ENCODE results near the gene SIRPA.
"Not testable (repeated sequence)": the region's sequence is repeated elsewhere in the genome, so short reads cannot be mapped to it uniquely, and the experiment has no call there.

Gene SIRPA

GRCh38 chr20:1911536-1911935, 16.3 kb downstream of the SIRPA start:
- DNase-seq, result no peak

GRCh38 chr20:1912053-1912452, 16.8 kb downstream of the SIRPA start:
- DNase-seq, result no peak

- DNase-seq, result no peak
Measured at GRCh38 chr20:1912646-1913045, 17.4 kb downstream of the SIRPA start.

- not testable (repeated sequence) for DNase-seq
Measured at GRCh38 chr20:1915233-1915632, 20.0 kb downstream of the SIRPA start.

GRCh38 chr20:1915725-1916124, 20.5 kb downstream of the SIRPA start:
- no peak for DNase-seq

GRCh38 chr20:1917786-1918185, 22.6 kb downstream of the SIRPA start:
- DNase-seq, result no peak

- DNase-seq, result no peak
Measured at GRCh38 chr20:1918491-1919165, 23.4 kb downstream of the SIRPA start.

- no peak for DNase-seq
Measured at GRCh38 chr20:1920252-1920651, 25.0 kb downstream of the SIRPA start.

- DNase-seq, result no peak
Measured at GRCh38 chr20:1920826-1921225, 25.6 kb downstream of the SIRPA start.

- DNase-seq, result not testable (repeated sequence)
Measured at GRCh38 chr20:1921985-1922384, 26.8 kb downstream of the SIRPA start.

- no peak for DNase-seq
Measured at GRCh38 chr20:1922786-1923185, 27.6 kb downstream of the SIRPA start.

- DNase-seq, result no peak
Measured at GRCh38 chr20:1924910-1925861, 30.0 kb downstream of the SIRPA start.

GRCh38 chr20:1926237-1926636, 31.0 kb downstream of the SIRPA start:
- no peak for DNase-seq

GRCh38 chr20:1927217-1927616, 32.0 kb downstream of the SIRPA start:
- DNase-seq, result no peak

GRCh38 chr20:1928154-1928553, 32.9 kb downstream of the SIRPA start:
- DNase-seq, result no peak

GRCh38 chr20:1928782-1929181, 33.6 kb downstream of the SIRPA start:
- DNase-seq, result no peak

- DNase-seq, result no peak
Measured at GRCh38 chr20:1929460-1929859, 34.3 kb downstream of the SIRPA start.

GRCh38 chr20:1930165-1930564, 35.0 kb downstream of the SIRPA start:
- no peak for DNase-seq

- DNase-seq, result no peak
Measured at GRCh38 chr20:1931830-1932229, 36.6 kb downstream of the SIRPA start.

- DNase-seq, result no peak
Measured at GRCh38 chr20:1932971-1933370, 37.8 kb downstream of the SIRPA start.

GRCh38 chr20:1933465-1933870, 38.3 kb downstream of the SIRPA start:
- DNase-seq, result no peak

- no peak for DNase-seq
Measured at GRCh38 chr20:1934156-1934555, 38.9 kb downstream of the SIRPA start.

GRCh38 chr20:1934721-1935573, 39.7 kb downstream of the SIRPA start:
- no peak for DNase-seq
